ENCODE data around the gene DOCK1. TPM values are rescaled to one million over a fixed set of nuclear protein-coding genes. Genes with fewer than 3 reads are reported as not detected.

DOCK1 gene
- total RNA-seq, 2 donors from 2014 or later, result 46.4 to 49.0 TPM

- no peaks in the 10 kb centered on the region for H3K9me3 ChIP-seq
- no peaks in the 10 kb centered on the region for H3K27me3 ChIP-seq
- TF ChIP-seq CTCF (IDR thresholded peaks at IDR 0.05), result no peak
- H3K27ac ChIP-seq, result no peak overlapping the region
- no peaks in the 10 kb centered on the region for H3K36me3 ChIP-seq
- no peak overlapping the region for H3K9ac ChIP-seq (ENCODE audit: low read depth in 2 of 2, low read length in 2 of 2)
- DNase-seq, result no peak
- H3K4me1 ChIP-seq, result no peaks in the 10 kb centered on the region
- intact Hi-C loops (cut with DNase I), result no loop called here
- H3K4me3 ChIP-seq, result no peak overlapping the region
Observed at GRCh38 chr10:127351542-127351941, 446.3 kb downstream of the DOCK1 start.

GRCh38 chr10:127353544-127353943, 448.3 kb downstream of the DOCK1 start:
- intact Hi-C loops (cut with DNase I), result no loop called here
- TF ChIP-seq CTCF (IDR thresholded peaks at IDR 0.05), result no peak

GRCh38 chr10:127354255-127354654, 449.0 kb downstream of the DOCK1 start:
- Histone ChIP-seq H3K4me1 (no peaks in the 10 kb centered on the region), H3K4me3 (no peak overlapping the region), H3K36me3 (no peaks in the 10 kb centered on the region), H3K27me3 (no peaks in the 10 kb centered on the region), H3K27ac (no peak overlapping the region), H3K9ac (ENCODE audit: low read depth in 2 of 2, low read length in 2 of 2) (no peak overlapping the region), H3K9me3 (no peaks in the 10 kb centered on the region)
- intact Hi-C loops (cut with DNase I), result no loop called here
- no peak for TF ChIP-seq CTCF (IDR thresholded peaks at IDR 0.05)
- no peak for DNase-seq

More at GRCh38 chr10:127353544-127353943, 448.3 kb downstream of the DOCK1 start:
- Histone ChIP-seq H3K4me1 (no peaks in the 10 kb centered on the region), H3K27me3 (no peaks in the 10 kb centered on the region), H3K27ac (no peak overlapping the region), H3K9ac (ENCODE audit: low read depth in 2 of 2, low read length in 2 of 2) (no peak overlapping the region), H3K4me3 (no peak overlapping the region), H3K9me3 (no peaks in the 10 kb centered on the region), H3K36me3 (no peaks in the 10 kb centered on the region)
- DNase-seq, result no peak

GRCh38 chr10:127354992-127355391, 449.8 kb downstream of the DOCK1 start:
- intact Hi-C loops (cut with DNase I), result no loop called here
- Histone ChIP-seq H3K4me3 (no peak overlapping the region), H3K4me1 (no peaks in the 10 kb centered on the region), H3K36me3 (no peaks in the 10 kb centered on the region), H3K9ac (ENCODE audit: low read depth in 2 of 2, low read length in 2 of 2) (no peak overlapping the region), H3K9me3 (no peaks in the 10 kb centered on the region), H3K27ac (no peak overlapping the region), H3K27me3 (no peaks in the 10 kb centered on the region)
- TF ChIP-seq CTCF (IDR thresholded peaks at IDR 0.05), result no peak
- no peak for DNase-seq

- Histone ChIP-seq H3K4me1 (no peaks in the 10 kb centered on the region), H3K27me3 (no peaks in the 10 kb centered on the region), H3K4me3 (no peak overlapping the region), H3K9ac (ENCODE audit: low read depth in 2 of 2, low read length in 2 of 2) (no peak overlapping the region), H3K36me3 (no peaks in the 10 kb centered on the region), H3K27ac (no peak overlapping the region), H3K9me3 (no peaks in the 10 kb centered on the region)
- no peak for DNase-seq
- no peak for TF ChIP-seq CTCF (IDR thresholded peaks at IDR 0.05)
- intact Hi-C loops (cut with DNase I), result no loop called here
Observed at GRCh38 chr10:127356360-127356759, 451.1 kb downstream of the DOCK1 start.

- H3K9me3 ChIP-seq, result no peaks in the 10 kb centered on the region
- no peak overlapping the region for H3K9ac ChIP-seq (ENCODE audit: low read depth in 2 of 2, low read length in 2 of 2)
- no peak for TF ChIP-seq CTCF (IDR thresholded peaks at IDR 0.05)
- H3K36me3 ChIP-seq, result no peaks in the 10 kb centered on the region
- no peak for DNase-seq
- no peak overlapping the region for H3K4me3 ChIP-seq
- intact Hi-C loops (cut with DNase I), result no loop called here
- no peak overlapping the region for H3K27ac ChIP-seq
- H3K4me1 ChIP-seq, result no peaks in the 10 kb centered on the region
- no peaks in the 10 kb centered on the region for H3K27me3 ChIP-seq
Observed at GRCh38 chr10:127357265-127357664, 452.0 kb downstream of the DOCK1 start.

Data from colonic mucosa (tissue), 4 donors.